IMR-90 (cell line): ENCODE results near the gene VDR. TPM values are rescaled to one million over a fixed set of nuclear protein-coding genes. Genes with fewer than 3 reads are reported as not detected.
"Not testable (repeated sequence)": the region's sequence is repeated elsewhere in the genome, so short reads cannot be mapped to it uniquely, and the experiment has no call there.

ENCODE experiments used
- ATAC-seq: fragments of 200-7000 bp; cut with Tn5 transposase; 2 replicates; pipeline ENCODE4 v1.9.1; 2020; ENCODE audit warnings: low read depth, mild to moderate bottlenecking, moderate library complexity
- BruUV-seq: library from RNA; stranded (reverse); fragments of 400-500 nt; replicated peaks from 2 replicates; lab custom pipeline; 2021; lab: Mats Ljungman, UMichigan
- CTCF ChIA-PET: fragments of 300-600 bp; formaldehyde crosslinking; extraction: SDS; loops from one replicate; lab custom pipeline; 2021; ENCODE audit warnings: antibody characterized with exemption; lab: Yijun Ruan, JAX
- POLR2A ChIA-PET: fragments of 300-600 bp; sonication (Branson Sonifier 250); formaldehyde crosslinking; loops from one replicate; lab custom pipeline; 2022; ENCODE audit warnings: antibody characterized with exemption; ENCODE audit not compliant: unreplicated experiment; lab: Charles Lee
- DNase-seq: peaks from one replicate; pipeline ENCODE4 v3.0.0; 2013
- H2AFZ ChIP-seq: replicated peaks from 2 replicates; pipeline ENCODE3; 2013; ENCODE audit warnings: low read length, mild to moderate bottlenecking; ENCODE audit not compliant: poor library complexity
- H2AK5ac ChIP-seq: 2 replicates; pipeline ENCODE4 v1.6.1; 2013; ENCODE audit warnings: low read depth, low read length, inconsistent platforms
- H2AK9ac ChIP-seq: replicated peaks from 2 replicates; pipeline ENCODE3; 2013; ENCODE audit warnings: mild to moderate bottlenecking, low read depth, low read length, moderate library complexity; ENCODE audit not compliant: poor library complexity
- H2BK120ac ChIP-seq: 2 replicates; pipeline ENCODE4 v1.6.1; 2013; ENCODE audit warnings: low read depth, low read length, inconsistent platforms
- H2BK15ac ChIP-seq: 3 replicates; pipeline ENCODE4 v1.6.1; 2013; ENCODE audit warnings: low read depth, low read length, inconsistent platforms
- H2BK20ac ChIP-seq: 2 replicates; pipeline ENCODE4 v1.6.1; 2013; ENCODE audit warnings: low read depth, mild to moderate bottlenecking, inconsistent platforms, low read length, moderate library complexity
- H2BK5ac ChIP-seq: 2 replicates; pipeline ENCODE4 v1.6.1; 2013; ENCODE audit warnings: mild to moderate bottlenecking, low read depth, low read length, inconsistent platforms; ENCODE audit not compliant: poor library complexity, severe bottlenecking
- H3K14ac ChIP-seq: replicated peaks from 2 replicates; pipeline ENCODE4 v1.6.1; 2013; ENCODE audit warnings: low read depth, low read length, inconsistent platforms
- H3K18ac ChIP-seq: 2 replicates; pipeline ENCODE4 v1.6.1; 2013; ENCODE audit warnings: low read depth, low read length, control low read depth
- H3K23ac ChIP-seq: 2 replicates; pipeline ENCODE4 v1.6.1; 2013; ENCODE audit warnings: low read depth, low read length, inconsistent platforms
- H3K27ac ChIP-seq: 2 replicates; pipeline ENCODE4 v1.5.1; 2013; ENCODE audit warnings: mild to moderate bottlenecking, control low read depth, low read length; ENCODE audit not compliant: insufficient read depth
- H3K27me3 ChIP-seq: 2 replicates; pipeline ENCODE4 v1.6.1; 2013; ENCODE audit warnings: low read length; ENCODE audit not compliant: control insufficient read depth, insufficient read depth
- H3K36me3 ChIP-seq: 2 replicates; pipeline ENCODE4 v1.6.1; 2013; ENCODE audit warnings: low read length, mixed read lengths; ENCODE audit not compliant: control insufficient read depth, insufficient read depth
- H3K4ac ChIP-seq: 2 replicates; pipeline ENCODE4 v1.6.1; 2013; ENCODE audit warnings: low read depth, low read length, inconsistent platforms
- H3K4me1 ChIP-seq: 2 replicates; pipeline ENCODE4 v1.6.1; 2013; ENCODE audit warnings: low read length, mixed read lengths; ENCODE audit not compliant: control insufficient read depth, insufficient read depth
- H3K4me2 ChIP-seq: 2 replicates; pipeline ENCODE4 v1.6.1; 2013; ENCODE audit warnings: low read depth, mild to moderate bottlenecking, control low read depth, low read length, moderate library complexity
- H3K4me3 ChIP-seq: 2 replicates; pipeline ENCODE4 v1.5.1; 2013; ENCODE audit warnings: low read depth, mild to moderate bottlenecking, control low read depth, low read length, moderate library complexity; ENCODE audit not compliant: insufficient read depth
- H3K56ac ChIP-seq: 2 replicates; pipeline ENCODE4 v1.6.1; 2013; ENCODE audit warnings: low read length, inconsistent platforms; ENCODE audit not compliant: insufficient read depth; ENCODE audit errors: extremely low read depth
- H3K79me1 ChIP-seq, 2 experiments: 2 replicates each; pipeline ENCODE4 v1.6.1; 2013; ENCODE audit warnings: low read length in 2 of 2, inconsistent platforms in 1 of 2, low read depth in 1 of 2
- H3K9ac ChIP-seq: 2 replicates; pipeline ENCODE4 v1.6.1; 2013; ENCODE audit warnings: low read depth, low read length, control low read depth
- H3K9me1 ChIP-seq: 2 replicates; pipeline ENCODE4 v1.6.1; 2013; ENCODE audit warnings: low read length, inconsistent platforms; ENCODE audit not compliant: insufficient read depth
- H3K9me3 ChIP-seq: 2 replicates; pipeline ENCODE4 v1.6.1; 2013; ENCODE audit warnings: low read length; ENCODE audit not compliant: control insufficient read depth, insufficient read depth
- H4K20me1 ChIP-seq: 2 replicates; pipeline ENCODE4 v1.6.1; 2013; ENCODE audit warnings: low read length, inconsistent platforms; ENCODE audit not compliant: insufficient read depth
- H4K5ac ChIP-seq: 2 replicates; pipeline ENCODE4 v1.6.1; 2013; ENCODE audit warnings: mild to moderate bottlenecking, low read depth, low read length, control low read depth
- H4K8ac ChIP-seq, 2 experiments: 2 replicates each; pipeline ENCODE4 v1.6.1; 2013; ENCODE audit warnings: low read depth in 2 of 2, low read length in 2 of 2, control low read depth in 1 of 2, inconsistent platforms in 1 of 2
- H4K91ac ChIP-seq: 2 replicates; pipeline ENCODE4 v1.6.1; 2013; ENCODE audit warnings: low read depth, low read length, inconsistent platforms; ENCODE audit not compliant: insufficient read depth
- BHLHE40 ChIP-seq: fragments of 150-350 bp; IDR thresholded peaks from 2 replicates; pipeline ENCODE4 v1.6.1; 2016; ENCODE audit warnings: mild to moderate bottlenecking, low read depth, low read length
- MXI1 ChIP-seq: IDR thresholded peaks from 2 replicates; pipeline ENCODE4 v1.6.1; 2012; ENCODE audit warnings: low read depth, mild to moderate bottlenecking, low read length, moderate library complexity, borderline replicate concordance
- WGBS, 2 experiments: methylation state at CpG; one replicate each; pipeline versions ENCODE4 v1.1.5 to v1.1.7; 2013; ENCODE audit warnings: missing lambda C conversion rate in 2 of 2; ENCODE audit not compliant: insufficient read length in 1 of 2; ENCODE audit errors: extremely low coverage in 2 of 2; 5-methylcytosine and 5-hydroxymethylcytosine counted together
- dilution Hi-C: fragments of 300-500 bp; cut with HindIII; formaldehyde crosslinking; loops from one replicate; pipeline ENCODE4 v1.14.3; 2018; ENCODE audit warnings: low sequenced_read_pairs; ENCODE audit not compliant: unreplicated experiment
- in situ Hi-C: fragments of 300-500 bp; cut with MboI; formaldehyde crosslinking; loops from 3 replicates; pipeline ENCODE4 v1.14.3; 2019; ENCODE audit warnings: low sequenced_read_pairs, inconsistent platforms, mixed read lengths
- intact Hi-C: fragments of 100-400 bp; cut with micrococcal nuclease; formaldehyde crosslinking; loops from 2 replicates; pipeline ENCODE4 v1.10.0; 2022
- polyA plus RNA-seq, 3 experiments: library from polyadenylated mRNA; depleted of rRNA; stranded (reverse); fragments of >200 nt; gene quantifications; 2 replicates each; pipeline ENCODE4 v1.2.3, GENCODE V29; 2012; ENCODE audit warnings: low replicate concordance in 1 of 3
- total RNA-seq: library from RNA; depleted of rRNA; stranded (reverse); fragments of >200 nt; gene quantifications from 2 replicates; pipeline ENCODE4 v1.2.3, GENCODE V29; 2012

Gene VDR
- total and polyA plus RNA-seq, 2 of the 4 experiments (the other 2 are of a cell fraction), result 5.4 to 8.5 TPM

DNA sequence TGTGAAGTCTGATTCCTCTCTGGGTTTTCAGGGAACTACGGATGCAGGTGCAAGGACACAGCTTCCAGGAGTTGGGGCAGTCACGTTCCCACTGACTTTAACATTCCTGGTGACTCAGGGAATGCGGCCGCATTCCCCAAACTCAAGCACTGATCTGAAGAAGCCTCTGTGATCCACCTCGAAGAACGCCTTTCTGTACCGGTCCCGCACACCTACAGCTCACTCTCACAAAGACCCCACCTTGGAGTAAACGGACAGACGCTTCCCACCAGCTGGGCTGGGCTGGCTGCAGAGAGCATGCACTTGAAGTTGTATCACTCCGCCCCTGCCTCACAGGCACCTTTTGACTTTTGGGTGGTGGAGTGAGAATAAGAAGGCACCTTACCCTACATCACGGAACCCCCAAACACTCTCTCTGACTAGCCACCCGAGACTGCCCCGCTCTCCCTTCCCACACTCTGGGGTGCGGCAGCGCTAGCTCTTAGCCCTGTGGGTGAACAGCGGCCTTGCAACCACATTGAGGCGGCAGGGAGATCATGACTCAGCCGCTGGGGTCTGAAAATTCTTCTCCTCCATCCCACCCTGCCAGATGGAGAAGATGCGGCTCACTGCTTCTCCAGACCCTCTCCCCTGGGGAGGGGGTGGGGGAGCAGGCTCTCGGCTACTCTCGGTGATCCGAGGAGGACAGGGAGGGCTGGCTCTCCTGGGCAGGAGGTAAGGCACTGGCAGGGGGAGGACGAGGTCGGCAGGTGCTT lies 61.4 kb downstream of the VDR start:
- Histone ChIP-seq H4K8ac (no peak overlapping the region), H3K4me2 (no peak overlapping the region), H3K9me1 (peaks cover 5% of the 10 kb centered on the region; the same call in 1 of the 2 replicates), H2BK5ac (no peak overlapping the region), H4K20me1 (no peaks in the 10 kb centered on the region; the same call in 1 of the 2 replicates), H3K9ac (no peak overlapping the region), H2BK120ac (no peak overlapping the region), H2AK9ac (no peak overlapping the region), H3K27ac (no peak overlapping the region), H3K4ac (no peak overlapping the region), H2AK5ac (no peak overlapping the region), H3K27me3 (no peaks in the 10 kb centered on the region), H2BK15ac (no peak overlapping the region), H3K23ac (no peak overlapping the region), H3K9me3 (no peaks in the 10 kb centered on the region), H3K4me3 (no peak overlapping the region), H3K79me1 (no peaks in the 10 kb centered on the region), H4K91ac (no peak overlapping the region), H2AFZ (no peak overlapping the region), H3K18ac (no peak overlapping the region), H4K5ac (no peak overlapping the region), H3K4me1 (peaks cover 9% of the 10 kb centered on the region), H3K36me3 (0 out of 2 replicates have a peak, but pooled peaks cover 4% of the 10 kb centered on the region), H2BK20ac (no peak overlapping the region), H3K14ac (no peak overlapping the region), H3K56ac (no peak overlapping the region)
- dilution Hi-C loops (loop anchor here (10.0 kb wide), 1 partner anchor 59 kb away; no protein-coding TSS in a partner anchor), in situ Hi-C loops (no loop called here), intact Hi-C loops (no loop called here)
- ATAC-seq (no peak), DNase-seq (no peak)
- CTCF ChIA-PET, result no interaction called here
- POLR2A ChIA-PET, result no interaction called here
- no TSS peak for BruUV-seq
- TF ChIP-seq MXI1 (no peak), BHLHE40 (peak; percentile 40; the same call in 1 of the 2 replicates)
- WGBS, 2 experiments, result no CpG with 5 or more reads among the region's 25 CpGs

DNA sequence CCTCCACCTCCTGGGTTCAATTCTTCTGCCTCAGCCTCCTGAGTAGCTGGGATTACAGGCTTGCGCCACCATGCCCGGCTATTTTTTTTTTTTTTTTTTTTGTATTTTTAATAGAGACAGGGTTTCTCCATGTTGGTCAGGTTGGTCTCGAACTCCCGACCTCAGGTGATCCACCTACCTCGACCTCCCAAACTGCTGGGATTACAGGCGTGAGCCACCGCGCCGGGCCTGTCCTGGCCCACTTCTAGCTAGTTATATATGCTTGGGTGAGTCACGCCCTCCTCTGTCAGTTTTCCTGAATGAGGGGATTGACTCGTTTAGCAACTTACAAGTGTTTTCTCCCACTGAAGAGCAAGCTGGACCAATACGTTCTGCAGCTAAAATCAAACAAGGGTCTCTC lies 62.3 kb downstream of the VDR start:
- 0 out of 2 replicates have a peak overlapping the region, but pooled peaks have one; percentile 66 for H3K4ac ChIP-seq
- H3K4me2 ChIP-seq, H2AK5ac ChIP-seq, H3K23ac ChIP-seq, POLR2A ChIA-PET, H3K79me1 ChIP-seq, H2AFZ ChIP-seq, H3K4me1 ChIP-seq, H3K27me3 ChIP-seq, BruUV-seq, H4K20me1 ChIP-seq, in situ Hi-C loops, H2BK120ac ChIP-seq, H4K8ac ChIP-seq, H3K36me3 ChIP-seq, ATAC-seq, H4K5ac ChIP-seq, H3K4me3 ChIP-seq, H3K18ac ChIP-seq, intact Hi-C loops, H2BK20ac ChIP-seq, H2BK15ac ChIP-seq, H3K9ac ChIP-seq, DNase-seq, H3K56ac ChIP-seq, H3K27ac ChIP-seq, H3K9me1 ChIP-seq, H2BK5ac ChIP-seq, H3K9me3 ChIP-seq, H4K91ac ChIP-seq, H2AK9ac ChIP-seq: not testable (repeated sequence)
- WGBS, 2 experiments, result 100% methylated on average over 6 of the region's 12 CpGs; no CpG with 5 or more reads in 1 of the 2 experiments
- 0 out of 2 replicates have a peak overlapping the region, but pooled peaks have one; percentile 88 for H3K14ac ChIP-seq
- CTCF ChIA-PET, result interaction anchor here (0.6 kb wide), 1 partner anchor 8 kb away, joined by 5 read pairs; no protein-coding TSS in a partner anchor
- dilution Hi-C loops, result loop anchor here (10.0 kb wide), 1 partner anchor 58 kb away; no protein-coding TSS in a partner anchor
